Panc1 (cell line): ENCODE results near the gene POTEF.
"Not testable (repeated sequence)": the region's sequence is repeated elsewhere in the genome, so short reads cannot be mapped to it uniquely, and the experiment has no call there.

ENCODE experiments used
- POLR2AphosphoS5 ChIP-seq: IDR thresholded peaks from 2 replicates; pipeline ENCODE4 v1.6.1; 2012; ENCODE audit warnings: mild to moderate bottlenecking, low read depth, low read length, moderate library complexity
- TF ChIP-seq, protein P1 (sequence below): fragments of 450-650 bp; IDR thresholded peaks from 2 replicates; pipeline ENCODE4 v1.5.1; 2017; ENCODE audit warnings: mild to moderate bottlenecking
- TF ChIP-seq, protein P2 (sequence below), 2 experiments: IDR thresholded peaks; 2 replicates each; pipeline ENCODE4 v1.6.1; 2011 to 2012; ENCODE audit warnings: low read depth in 2 of 2, control low read depth in 1 of 2, low read length in 1 of 2, mild to moderate bottlenecking in 1 of 2, moderate library complexity in 1 of 2; ENCODE audit not compliant: insufficient read depth in 1 of 2

DNA sequence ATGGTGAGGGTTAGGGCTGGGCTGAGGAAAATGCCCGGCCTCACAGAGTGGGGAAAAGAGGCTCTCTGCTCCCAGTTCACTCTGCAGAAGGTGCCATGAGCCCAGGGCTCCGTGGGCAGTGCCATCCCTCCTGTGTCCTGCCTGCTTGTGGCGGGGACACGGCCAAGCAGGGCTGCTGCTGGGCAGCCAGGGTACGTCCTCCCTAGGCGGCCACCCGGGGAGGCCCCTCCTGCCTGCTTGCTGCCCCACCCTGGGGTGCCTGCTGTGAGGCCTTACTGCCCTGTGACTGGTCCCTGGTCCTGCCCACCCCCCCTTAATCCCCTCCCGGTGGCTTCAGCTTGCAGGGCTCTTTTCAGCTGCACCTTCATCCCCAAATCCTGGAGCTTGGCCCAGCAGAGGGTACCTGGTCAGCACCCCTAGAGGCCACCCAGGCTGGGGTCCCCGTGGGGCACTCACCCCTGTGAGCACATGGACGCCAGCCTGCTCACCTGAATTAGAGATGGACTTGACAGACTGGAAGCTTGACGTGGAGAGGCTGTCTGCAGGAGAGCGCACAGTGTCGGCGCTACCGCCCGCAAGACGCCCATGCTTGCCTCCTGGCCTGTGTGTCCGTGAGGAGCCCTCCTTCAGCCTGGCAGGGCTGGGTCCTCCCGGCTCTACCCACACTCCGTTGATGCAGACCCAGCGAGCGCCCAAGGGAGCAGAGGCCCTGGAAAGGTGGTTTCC, 12.8 kb upstream of the POTEF start:
- TF ChIP-seq, protein P1, sequence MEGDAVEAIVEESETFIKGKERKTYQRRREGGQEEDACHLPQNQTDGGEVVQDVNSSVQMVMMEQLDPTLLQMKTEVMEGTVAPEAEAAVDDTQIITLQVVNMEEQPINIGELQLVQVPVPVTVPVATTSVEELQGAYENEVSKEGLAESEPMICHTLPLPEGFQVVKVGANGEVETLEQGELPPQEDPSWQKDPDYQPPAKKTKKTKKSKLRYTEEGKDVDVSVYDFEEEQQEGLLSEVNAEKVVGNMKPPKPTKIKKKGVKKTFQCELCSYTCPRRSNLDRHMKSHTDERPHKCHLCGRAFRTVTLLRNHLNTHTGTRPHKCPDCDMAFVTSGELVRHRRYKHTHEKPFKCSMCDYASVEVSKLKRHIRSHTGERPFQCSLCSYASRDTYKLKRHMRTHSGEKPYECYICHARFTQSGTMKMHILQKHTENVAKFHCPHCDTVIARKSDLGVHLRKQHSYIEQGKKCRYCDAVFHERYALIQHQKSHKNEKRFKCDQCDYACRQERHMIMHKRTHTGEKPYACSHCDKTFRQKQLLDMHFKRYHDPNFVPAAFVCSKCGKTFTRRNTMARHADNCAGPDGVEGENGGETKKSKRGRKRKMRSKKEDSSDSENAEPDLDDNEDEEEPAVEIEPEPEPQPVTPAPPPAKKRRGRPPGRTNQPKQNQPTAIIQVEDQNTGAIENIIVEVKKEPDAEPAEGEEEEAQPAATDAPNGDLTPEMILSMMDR: not testable (repeated sequence)
- not testable (repeated sequence) for TF ChIP-seq POLR2AphosphoS5
- TF ChIP-seq, protein P2, sequence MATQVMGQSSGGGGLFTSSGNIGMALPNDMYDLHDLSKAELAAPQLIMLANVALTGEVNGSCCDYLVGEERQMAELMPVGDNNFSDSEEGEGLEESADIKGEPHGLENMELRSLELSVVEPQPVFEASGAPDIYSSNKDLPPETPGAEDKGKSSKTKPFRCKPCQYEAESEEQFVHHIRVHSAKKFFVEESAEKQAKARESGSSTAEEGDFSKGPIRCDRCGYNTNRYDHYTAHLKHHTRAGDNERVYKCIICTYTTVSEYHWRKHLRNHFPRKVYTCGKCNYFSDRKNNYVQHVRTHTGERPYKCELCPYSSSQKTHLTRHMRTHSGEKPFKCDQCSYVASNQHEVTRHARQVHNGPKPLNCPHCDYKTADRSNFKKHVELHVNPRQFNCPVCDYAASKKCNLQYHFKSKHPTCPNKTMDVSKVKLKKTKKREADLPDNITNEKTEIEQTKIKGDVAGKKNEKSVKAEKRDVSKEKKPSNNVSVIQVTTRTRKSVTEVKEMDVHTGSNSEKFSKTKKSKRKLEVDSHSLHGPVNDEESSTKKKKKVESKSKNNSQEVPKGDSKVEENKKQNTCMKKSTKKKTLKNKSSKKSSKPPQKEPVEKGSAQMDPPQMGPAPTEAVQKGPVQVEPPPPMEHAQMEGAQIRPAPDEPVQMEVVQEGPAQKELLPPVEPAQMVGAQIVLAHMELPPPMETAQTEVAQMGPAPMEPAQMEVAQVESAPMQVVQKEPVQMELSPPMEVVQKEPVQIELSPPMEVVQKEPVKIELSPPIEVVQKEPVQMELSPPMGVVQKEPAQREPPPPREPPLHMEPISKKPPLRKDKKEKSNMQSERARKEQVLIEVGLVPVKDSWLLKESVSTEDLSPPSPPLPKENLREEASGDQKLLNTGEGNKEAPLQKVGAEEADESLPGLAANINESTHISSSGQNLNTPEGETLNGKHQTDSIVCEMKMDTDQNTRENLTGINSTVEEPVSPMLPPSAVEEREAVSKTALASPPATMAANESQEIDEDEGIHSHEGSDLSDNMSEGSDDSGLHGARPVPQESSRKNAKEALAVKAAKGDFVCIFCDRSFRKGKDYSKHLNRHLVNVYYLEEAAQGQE (IDR thresholded peaks at IDR 0.05; ENCODE audit: insufficient read depth in 1 of 2, low read depth in 2 of 2, low read length in 1 of 2): not testable (repeated sequence)
